ENCODE results near the gene CEACAM18.

GRCh38 chr19:51513968-51514367 lies 35.6 kb downstream of the CEACAM18 start:
- no peak for TF ChIP-seq CTCF (conservative IDR thresholded peaks at IDR 0.05 in 1 of 2, IDR thresholded peaks at IDR 0.05 in 1 of 2; ENCODE audit: extremely low read depth in 1 of 2, insufficient read depth in 1 of 2, low read depth in 1 of 2, low read length in 2 of 2)
- TF ChIP-seq EZH2 (IDR thresholded peaks at IDR 0.05; ENCODE audit: borderline replicate concordance, low read length) = no peak
